Neural cell (in vitro differentiated cells): Measurements from ENCODE around the gene PKHD1. TPM values are rescaled to one million over a fixed set of nuclear protein-coding genes. Genes with fewer than 3 reads are reported as not detected.
"Not testable (repeated sequence)": the region's sequence is repeated elsewhere in the genome, so short reads cannot be mapped to it uniquely, and the experiment has no call there.

Experiments used
- H2AFZ ChIP-seq: fragments of 200-600, 300-800 bp; sonication (generic), shearing (Covaris generic); 2 replicates; pipeline ENCODE4 v1.6.0; 2014; ENCODE audit warnings: low read depth, mild to moderate bottlenecking, antibody characterized with exemption, low read length, moderate library complexity
- H3F3A ChIP-seq: fragments of 200-600 bp; shearing (Covaris generic); 2 replicates; pipeline ENCODE4 v1.6.1; 2016; ENCODE audit warnings: mild to moderate bottlenecking, moderate library complexity, mixed read lengths, antibody characterized with exemption, low read length; ENCODE audit not compliant: insufficient read depth, poor library complexity, severe bottlenecking
- H3K27ac ChIP-seq: fragments of 200-600, 300-800 bp; sonication (generic), shearing (Covaris generic); 2 replicates; pipeline ENCODE4 v1.5.1; 2014; ENCODE audit warnings: mild to moderate bottlenecking, low read length, moderate library complexity
- H3K27me3 ChIP-seq: fragments of 300-800, 200-600 bp; sonication (generic), shearing (Covaris generic); 2 replicates; pipeline ENCODE4 v1.6.0; 2014; ENCODE audit warnings: mild to moderate bottlenecking, low read depth, low read length, moderate library complexity; ENCODE audit not compliant: insufficient read depth
- H3K36me3 ChIP-seq: fragments of 300-800, 200-600 bp; sonication (generic), shearing (Covaris generic); 2 replicates; pipeline ENCODE4 v1.5.1; 2014; ENCODE audit warnings: mild to moderate bottlenecking, antibody characterized with exemption, low read length, moderate library complexity; ENCODE audit not compliant: insufficient read depth
- H3K4me2 ChIP-seq: fragments of 300-800, 200-600 bp; sonication (generic), shearing (Covaris generic); 2 replicates; pipeline ENCODE4 v1.6.0; 2014; ENCODE audit warnings: mild to moderate bottlenecking, low read length
- H3K4me3 ChIP-seq: fragments of 300-800, 200-600 bp; sonication (generic), shearing (Covaris generic); 2 replicates; pipeline ENCODE4 v1.5.1; 2014; ENCODE audit warnings: mild to moderate bottlenecking, low read length, moderate library complexity
- H3K79me2 ChIP-seq: fragments of 200-600 bp; shearing (Covaris generic); replicated peaks from 2 replicates; pipeline ENCODE4 v1.6.0; 2014; ENCODE audit warnings: mild to moderate bottlenecking, low read length, moderate library complexity; ENCODE audit not compliant: insufficient read depth
- H3K9ac ChIP-seq: fragments of 300-800, 200-600 bp; sonication (generic), shearing (Covaris generic); 2 replicates; pipeline ENCODE4 v1.6.1; 2016; ENCODE audit warnings: mild to moderate bottlenecking, low read length, mixed read lengths
- H3K9me2 ChIP-seq: fragments of 200-600 bp; shearing (Covaris generic); 2 replicates; pipeline ENCODE4 v1.6.1; 2016; ENCODE audit warnings: mild to moderate bottlenecking, low read length, mixed read lengths; ENCODE audit not compliant: insufficient read depth
- H3K9me3 ChIP-seq: fragments of 200-600, 300-800 bp; sonication (generic), shearing (Covaris generic); 2 replicates; pipeline ENCODE4 v1.6.1; 2016; ENCODE audit warnings: mild to moderate bottlenecking, mixed run types, low read length, moderate library complexity, mixed read lengths
- H4K20me1 ChIP-seq: fragments of 200-600 bp; shearing (Covaris generic); 2 replicates; pipeline ENCODE4 v1.6.1; 2016; ENCODE audit warnings: mild to moderate bottlenecking, mixed run types; ENCODE audit not compliant: insufficient read depth
- EP300 ChIP-seq: fragments of 450-650 bp; conservative IDR thresholded peaks from 2 replicates; pipeline ENCODE4 v1.6.1; 2014; ENCODE audit warnings: antibody characterized with exemption, mild to moderate bottlenecking, moderate library complexity; ENCODE audit not compliant: poor library complexity, severe bottlenecking
- EZH2 ChIP-seq: fragments of 200-600, 300-800 bp; shearing (Covaris generic), sonication (generic); IDR thresholded peaks from 2 replicates; pipeline ENCODE4 v1.6.1; 2014; ENCODE audit warnings: antibody characterized with exemption, low read length, borderline replicate concordance, mild to moderate bottlenecking; ENCODE audit not compliant: insufficient read depth, poor library complexity, severe bottlenecking
- MXI1 ChIP-seq: fragments of 450-650 bp; conservative IDR thresholded peaks from 2 replicates; pipeline ENCODE4 v1.6.1; 2014; ENCODE audit warnings: antibody characterized with exemption, mild to moderate bottlenecking; ENCODE audit not compliant: poor library complexity, severe bottlenecking
- POLR2AphosphoS5 ChIP-seq: IDR thresholded peaks from 2 replicates; pipeline ENCODE4 v1.6.1; 2012
- RAD21 ChIP-seq: fragments of 450-650 bp; conservative IDR thresholded peaks from 2 replicates; pipeline ENCODE4 v1.6.1; 2014; ENCODE audit warnings: antibody characterized with exemption, mild to moderate bottlenecking, moderate library complexity
- SMC3 ChIP-seq: fragments of 450-650 bp; conservative IDR thresholded peaks from 2 replicates; pipeline ENCODE4 v1.6.1; 2014; ENCODE audit warnings: antibody characterized with exemption, mild to moderate bottlenecking, moderate library complexity; ENCODE audit not compliant: poor library complexity
- TAF1 ChIP-seq: IDR thresholded peaks from 2 replicates; pipeline ENCODE4 v1.6.1; 2012; ENCODE audit warnings: low read depth
- polyA plus RNA-seq: library from polyadenylated mRNA; depleted of rRNA; stranded (reverse); fragments of >200 nt; gene quantifications from 2 replicates; pipeline ENCODE4 v1.2.3, GENCODE V29; 2014
- TF ChIP-seq, protein P1 (sequence below): fragments of 450-650 bp; IDR thresholded peaks from 2 replicates; pipeline ENCODE4 v1.5.1; 2014; ENCODE audit warnings: antibody characterized with exemption, mild to moderate bottlenecking, moderate library complexity; ENCODE audit not compliant: poor library complexity, severe bottlenecking
- TF ChIP-seq, protein P2 (sequence below): IDR thresholded peaks from 2 replicates; pipeline ENCODE4 v1.6.1; 2012; ENCODE audit warnings: borderline replicate concordance

PKHD1 gene
- polyA plus RNA-seq, 1 donor from 2014 or later, result not detected

DNA sequence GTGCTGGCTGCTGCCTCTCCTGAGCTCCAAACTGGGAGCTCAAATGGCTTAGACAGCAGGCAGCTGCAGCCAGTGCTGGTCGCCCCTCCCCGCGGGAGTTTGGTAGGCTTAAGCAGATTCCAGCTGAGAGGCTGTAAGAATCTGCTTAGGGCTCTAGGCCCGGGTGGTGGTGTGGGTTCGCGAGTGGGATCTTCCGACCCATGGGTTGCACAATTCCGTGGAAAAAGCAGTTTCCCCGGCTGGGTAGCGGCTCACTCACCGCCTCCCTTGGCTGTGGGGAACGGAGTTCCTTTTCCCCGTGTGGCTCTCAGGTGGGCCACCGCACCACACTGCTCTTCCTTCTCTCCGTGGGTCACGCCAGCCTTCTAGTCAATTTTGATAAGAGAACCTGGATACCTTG, 232.5 kb downstream of the PKHD1 start:
- no peak overlapping the region for H3K9ac ChIP-seq
- H3K36me3 ChIP-seq, result no peaks in the 10 kb centered on the region
- no peaks in the 10 kb centered on the region for H3K79me2 ChIP-seq
- H3K9me3 ChIP-seq, result no peaks in the 10 kb centered on the region
- H3K4me3 ChIP-seq, result no peak overlapping the region
- H3F3A ChIP-seq, result no peaks in the 10 kb centered on the region
- TF ChIP-seq EP300 (no peak), EZH2 (no peak), TAF1 (no peak), SMC3 (no peak), MXI1 (no peak), RAD21 (no peak), POLR2AphosphoS5 (no peak)
- TF ChIP-seq, protein P1, sequence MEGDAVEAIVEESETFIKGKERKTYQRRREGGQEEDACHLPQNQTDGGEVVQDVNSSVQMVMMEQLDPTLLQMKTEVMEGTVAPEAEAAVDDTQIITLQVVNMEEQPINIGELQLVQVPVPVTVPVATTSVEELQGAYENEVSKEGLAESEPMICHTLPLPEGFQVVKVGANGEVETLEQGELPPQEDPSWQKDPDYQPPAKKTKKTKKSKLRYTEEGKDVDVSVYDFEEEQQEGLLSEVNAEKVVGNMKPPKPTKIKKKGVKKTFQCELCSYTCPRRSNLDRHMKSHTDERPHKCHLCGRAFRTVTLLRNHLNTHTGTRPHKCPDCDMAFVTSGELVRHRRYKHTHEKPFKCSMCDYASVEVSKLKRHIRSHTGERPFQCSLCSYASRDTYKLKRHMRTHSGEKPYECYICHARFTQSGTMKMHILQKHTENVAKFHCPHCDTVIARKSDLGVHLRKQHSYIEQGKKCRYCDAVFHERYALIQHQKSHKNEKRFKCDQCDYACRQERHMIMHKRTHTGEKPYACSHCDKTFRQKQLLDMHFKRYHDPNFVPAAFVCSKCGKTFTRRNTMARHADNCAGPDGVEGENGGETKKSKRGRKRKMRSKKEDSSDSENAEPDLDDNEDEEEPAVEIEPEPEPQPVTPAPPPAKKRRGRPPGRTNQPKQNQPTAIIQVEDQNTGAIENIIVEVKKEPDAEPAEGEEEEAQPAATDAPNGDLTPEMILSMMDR, result no peak
- TF ChIP-seq, protein P2, sequence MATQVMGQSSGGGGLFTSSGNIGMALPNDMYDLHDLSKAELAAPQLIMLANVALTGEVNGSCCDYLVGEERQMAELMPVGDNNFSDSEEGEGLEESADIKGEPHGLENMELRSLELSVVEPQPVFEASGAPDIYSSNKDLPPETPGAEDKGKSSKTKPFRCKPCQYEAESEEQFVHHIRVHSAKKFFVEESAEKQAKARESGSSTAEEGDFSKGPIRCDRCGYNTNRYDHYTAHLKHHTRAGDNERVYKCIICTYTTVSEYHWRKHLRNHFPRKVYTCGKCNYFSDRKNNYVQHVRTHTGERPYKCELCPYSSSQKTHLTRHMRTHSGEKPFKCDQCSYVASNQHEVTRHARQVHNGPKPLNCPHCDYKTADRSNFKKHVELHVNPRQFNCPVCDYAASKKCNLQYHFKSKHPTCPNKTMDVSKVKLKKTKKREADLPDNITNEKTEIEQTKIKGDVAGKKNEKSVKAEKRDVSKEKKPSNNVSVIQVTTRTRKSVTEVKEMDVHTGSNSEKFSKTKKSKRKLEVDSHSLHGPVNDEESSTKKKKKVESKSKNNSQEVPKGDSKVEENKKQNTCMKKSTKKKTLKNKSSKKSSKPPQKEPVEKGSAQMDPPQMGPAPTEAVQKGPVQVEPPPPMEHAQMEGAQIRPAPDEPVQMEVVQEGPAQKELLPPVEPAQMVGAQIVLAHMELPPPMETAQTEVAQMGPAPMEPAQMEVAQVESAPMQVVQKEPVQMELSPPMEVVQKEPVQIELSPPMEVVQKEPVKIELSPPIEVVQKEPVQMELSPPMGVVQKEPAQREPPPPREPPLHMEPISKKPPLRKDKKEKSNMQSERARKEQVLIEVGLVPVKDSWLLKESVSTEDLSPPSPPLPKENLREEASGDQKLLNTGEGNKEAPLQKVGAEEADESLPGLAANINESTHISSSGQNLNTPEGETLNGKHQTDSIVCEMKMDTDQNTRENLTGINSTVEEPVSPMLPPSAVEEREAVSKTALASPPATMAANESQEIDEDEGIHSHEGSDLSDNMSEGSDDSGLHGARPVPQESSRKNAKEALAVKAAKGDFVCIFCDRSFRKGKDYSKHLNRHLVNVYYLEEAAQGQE, result no peak
- no peak overlapping the region for H2AFZ ChIP-seq
- H3K27me3 ChIP-seq, result no peaks in the 10 kb centered on the region
- no peaks in the 10 kb centered on the region for H3K9me2 ChIP-seq
- no peaks in the 10 kb centered on the region for H4K20me1 ChIP-seq
- no peak overlapping the region for H3K27ac ChIP-seq
- H3K4me2 ChIP-seq, result no peak overlapping the region

- Histone ChIP-seq H3K27me3 (no peaks in the 10 kb centered on the region), H3K9ac (no peak overlapping the region), H3K36me3 (no peaks in the 10 kb centered on the region), H4K20me1 (no peaks in the 10 kb centered on the region), H3K4me2 (no peak overlapping the region), H3K4me3 (no peak overlapping the region), H2AFZ (no peak overlapping the region), H3K27ac (no peak overlapping the region), H3K79me2 (no peaks in the 10 kb centered on the region), H3K9me2 (no peaks in the 10 kb centered on the region), H3K9me3 (no peaks in the 10 kb centered on the region), H3F3A (no peaks in the 10 kb centered on the region)
- TF ChIP-seq, protein P1, result no peak
- no peak for TF ChIP-seq RAD21
- TF ChIP-seq POLR2AphosphoS5, result no peak
- TF ChIP-seq MXI1, result no peak
- TF ChIP-seq TAF1, result no peak
- TF ChIP-seq, protein P2, result no peak
- no peak for TF ChIP-seq EP300
- no peak for TF ChIP-seq EZH2
- TF ChIP-seq SMC3, result no peak
Observed at GRCh38 chr6:51854347-51854746, 233.1 kb downstream of the PKHD1 start.

- H3K79me2 ChIP-seq, H3F3A ChIP-seq, H3K9me3 ChIP-seq, H3K9me2 ChIP-seq, H3K9ac ChIP-seq, H3K27ac ChIP-seq, H3K4me2 ChIP-seq, H4K20me1 ChIP-seq, H3K27me3 ChIP-seq, H3K4me3 ChIP-seq, H2AFZ ChIP-seq, H3K36me3 ChIP-seq: not testable (repeated sequence)
Observed at GRCh38 chr6:51853109-51853508, 234.3 kb downstream of the PKHD1 start.
